Measurements from ENCODE around the gene KLHDC4. TPM values are rescaled to one million over a fixed set of nuclear protein-coding genes. Genes with fewer than 3 reads are reported as not detected.

Gene KLHDC4
- polyA plus RNA-seq, 3 donors = 11.2 to 26.4 (median 12.6) TPM

- Histone ChIP-seq H3K27ac (ENCODE audit: low read depth in 1 of 2, low read length in 2 of 2) (no peak overlapping the region), H3K9ac (ENCODE audit: insufficient read depth, low read length, poor library complexity, severe bottlenecking) (no peak overlapping the region), H3K4me1 (ENCODE audit: control insufficient read depth in 1 of 2, insufficient read depth in 2 of 2, low read length in 2 of 2) (peaks cover 0 to 3% of the 10 kb centered on the region in 2 donors), H4K20me1 (ENCODE audit: insufficient read depth, low read length) (no peaks in the 10 kb centered on the region), H3K27me3 (ENCODE audit: control insufficient read depth in 2 of 2, insufficient read depth in 2 of 2, low read length in 2 of 2) (no peaks in the 10 kb centered on the region), H3K36me3 (replicated peaks in 1 of 2; ENCODE audit: control insufficient read depth in 1 of 2, insufficient read depth in 2 of 2, low read length in 2 of 2) (no peaks in the 10 kb centered on the region), H3K4me2 (replicated peaks; ENCODE audit: extremely low read depth, low read length, poor library complexity, severe bottlenecking) (no peak overlapping the region), H3K4me3 (replicated peaks in 1 of 3; ENCODE audit: low read depth in 2 of 3, low read length in 3 of 3) (no peak overlapping the region), H3K79me2 (ENCODE audit: insufficient read depth, low read length) (no peaks in the 10 kb centered on the region), H3K9me3 (replicated peaks in 1 of 2; ENCODE audit: control insufficient read depth in 1 of 2, insufficient read depth in 1 of 2, low read length in 2 of 2) (no peaks in the 10 kb centered on the region), H2AFZ (ENCODE audit: insufficient read depth, low read depth, low read length, poor library complexity, severe bottlenecking) (no peak overlapping the region)
- peaks cover 2 to 4% (median 3%) of the 10 kb centered on the region in 3 donors for H3K27me3 Mint-ChIP-seq (ENCODE audit: low read depth in 3 of 3)
- intact Hi-C loops (cut with micrococcal nuclease) = no loop called here
- no peaks in the 10 kb centered on the region for H3K9me3 Mint-ChIP-seq
- H3K36me3 Mint-ChIP-seq = no peaks in the 10 kb centered on the region
- H3K4me1 Mint-ChIP-seq = peaks cover 6% of the 10 kb centered on the region
- no peak overlapping the region for H3K4me3 Mint-ChIP-seq
- TF ChIP-seq, protein P1, sequence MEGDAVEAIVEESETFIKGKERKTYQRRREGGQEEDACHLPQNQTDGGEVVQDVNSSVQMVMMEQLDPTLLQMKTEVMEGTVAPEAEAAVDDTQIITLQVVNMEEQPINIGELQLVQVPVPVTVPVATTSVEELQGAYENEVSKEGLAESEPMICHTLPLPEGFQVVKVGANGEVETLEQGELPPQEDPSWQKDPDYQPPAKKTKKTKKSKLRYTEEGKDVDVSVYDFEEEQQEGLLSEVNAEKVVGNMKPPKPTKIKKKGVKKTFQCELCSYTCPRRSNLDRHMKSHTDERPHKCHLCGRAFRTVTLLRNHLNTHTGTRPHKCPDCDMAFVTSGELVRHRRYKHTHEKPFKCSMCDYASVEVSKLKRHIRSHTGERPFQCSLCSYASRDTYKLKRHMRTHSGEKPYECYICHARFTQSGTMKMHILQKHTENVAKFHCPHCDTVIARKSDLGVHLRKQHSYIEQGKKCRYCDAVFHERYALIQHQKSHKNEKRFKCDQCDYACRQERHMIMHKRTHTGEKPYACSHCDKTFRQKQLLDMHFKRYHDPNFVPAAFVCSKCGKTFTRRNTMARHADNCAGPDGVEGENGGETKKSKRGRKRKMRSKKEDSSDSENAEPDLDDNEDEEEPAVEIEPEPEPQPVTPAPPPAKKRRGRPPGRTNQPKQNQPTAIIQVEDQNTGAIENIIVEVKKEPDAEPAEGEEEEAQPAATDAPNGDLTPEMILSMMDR (IDR thresholded peaks at IDR 0.05) = no peak
- no peak overlapping the region for H3K27ac Mint-ChIP-seq
- 72% methylated on average over 18 of the region's 21 CpGs for WGBS (ENCODE audit: insufficient coverage)
- no peak for DNase-seq
Measured at GRCh38 chr16:87669672-87670071, 96.1 kb downstream of the KLHDC4 start.

GRCh38 chr16:87667946-87668345 lies 97.8 kb downstream of the KLHDC4 start:
- Mint-ChIP-seq H3K36me3 (no peaks in the 10 kb centered on the region), H3K27me3 (ENCODE audit: low read depth in 3 of 3) (peaks cover 1 to 4% (median 3%) of the 10 kb centered on the region in 3 donors)

More at GRCh38 chr16:87667946-87668345, 97.8 kb downstream of the KLHDC4 start:
- Mint-ChIP-seq H3K4me3 (no peak overlapping the region), H3K9me3 (no peaks in the 10 kb centered on the region), H3K27ac (no peak overlapping the region), H3K4me1 (no peaks in the 10 kb centered on the region)
- Histone ChIP-seq H2AFZ (ENCODE audit: insufficient read depth, low read depth, low read length, poor library complexity, severe bottlenecking) (no peak overlapping the region), H3K9me3 (replicated peaks in 1 of 2; ENCODE audit: control insufficient read depth in 1 of 2, insufficient read depth in 1 of 2, low read length in 2 of 2) (no peaks in the 10 kb centered on the region), H3K4me2 (replicated peaks; ENCODE audit: extremely low read depth, low read length, poor library complexity, severe bottlenecking) (no peak overlapping the region), H3K9ac (ENCODE audit: insufficient read depth, low read length, poor library complexity, severe bottlenecking) (no peak overlapping the region), H3K4me1 (ENCODE audit: control insufficient read depth in 1 of 2, insufficient read depth in 2 of 2, low read length in 2 of 2) (no peaks in the 10 kb centered on the region), H4K20me1 (ENCODE audit: insufficient read depth, low read length) (no peaks in the 10 kb centered on the region), H3K4me3 (replicated peaks in 1 of 3; ENCODE audit: low read depth in 2 of 3, low read length in 3 of 3) (no peak overlapping the region), H3K79me2 (ENCODE audit: insufficient read depth, low read length) (no peaks in the 10 kb centered on the region), H3K36me3 (replicated peaks in 1 of 2; ENCODE audit: control insufficient read depth in 1 of 2, insufficient read depth in 2 of 2, low read length in 2 of 2) (no peaks in the 10 kb centered on the region), H3K27ac (ENCODE audit: low read depth in 1 of 2, low read length in 2 of 2) (no peak overlapping the region), H3K27me3 (ENCODE audit: control insufficient read depth in 2 of 2, insufficient read depth in 2 of 2, low read length in 2 of 2) (no peaks in the 10 kb centered on the region)
- WGBS (ENCODE audit: insufficient coverage) = 98% methylated on average over 19 of the region's 19 CpGs
- DNase-seq = no peak
- TF ChIP-seq, protein P1 (IDR thresholded peaks at IDR 0.05) = no peak
- intact Hi-C loops (cut with micrococcal nuclease) = no loop called here

All from CD14-positive monocyte (primary cell).